HG02642 (cell line): ENCODE data around the gene KCNJ18.
"Not testable (repeated sequence)": the region's sequence is repeated elsewhere in the genome, so short reads cannot be mapped to it uniquely, and the experiment has no call there.

Experiments
- ATAC-seq: cut with Tn5 transposase; IDR thresholded peaks from one replicate; pipeline ENCODE4 v1.9.1; 2021; ENCODE audit warnings: mild to moderate bottlenecking; ENCODE audit not compliant: unreplicated experiment, poor library complexity

KCNJ18 gene

GRCh38 chr17:21748686-21749085 is 56.4 kb downstream of the KCNJ18 start:
- ATAC-seq, result not testable (repeated sequence)

- not testable (repeated sequence) for ATAC-seq
These were observed 57.6 kb downstream of the KCNJ18 start for GRCh38 chr17:21749696-21750531.

GRCh38 chr17:21751111-21751510 is 58.8 kb downstream of the KCNJ18 start:
- ATAC-seq, result not testable (repeated sequence)
